Stomach (tissue), 9 donors: ENCODE measurements around the gene TSPAN17. TPM values are rescaled to one million over a fixed set of nuclear protein-coding genes. Genes with fewer than 3 reads are reported as not detected.

ENCODE experiments used
- DNase-seq, 2 donors: peaks; one replicate each; pipeline versions ENCODE4 v3.0.0 to v3.0.0-alpha.2; 2013 to 2019
- H3K27ac ChIP-seq, 5 donors: fragments of 200-600 bp in 4 of 5; sonication (generic) in 4 of 5; one replicate each; pipeline ENCODE4 v1.5.1; 2013 to 2019; ENCODE audit warnings: mild to moderate bottlenecking in 1 of 5, moderate library complexity in 1 of 5
- H3K27me3 ChIP-seq, 3 donors: fragments of 200-600 bp; sonication (generic); one replicate each; pipeline ENCODE4 v1.5.1; 2017 to 2019; ENCODE audit warnings: mixed run types in 1 of 3
- H3K36me3 ChIP-seq, 4 donors: fragments of 200-600 bp; sonication (generic); 1 replicate in 3 of 4; 2 replicates in 1 of 4; pipeline ENCODE4 v1.5.1; 2016 to 2019
- H3K4me1 ChIP-seq, 4 donors: fragments of 200-600 bp; sonication (generic); one replicate each; pipeline ENCODE4 v1.5.1; 2016 to 2019
- H3K4me3 ChIP-seq, 4 donors: fragments of 200-600 bp; sonication (generic) in 3 of 4; one replicate each; pipeline ENCODE4 v1.5.1; 2016 to 2019; ENCODE audit warnings: mild to moderate bottlenecking in 1 of 4
- H3K9me3 ChIP-seq, 4 donors: fragments of 200-600 bp; sonication (generic); one replicate each; pipeline ENCODE4 v1.5.1; 2016 to 2019
- EP300 ChIP-seq: sonication (generic); formaldehyde crosslinking; IDR thresholded peaks from one replicate; pipeline ENCODE4 v1.6.1; 2017; ENCODE audit warnings: antibody characterized with exemption
- POLR2A ChIP-seq, 4 donors: fragments of 450-650 bp; IDR thresholded peaks; one replicate each; pipeline ENCODE4 v1.6.1; 2016; ENCODE audit warnings: antibody characterized with exemption in 4 of 4, control low read depth in 2 of 4, mild to moderate bottlenecking in 1 of 4, moderate library complexity in 1 of 4
- POLR2AphosphoS5 ChIP-seq, 3 donors: sonication (generic); formaldehyde crosslinking; IDR thresholded peaks; one replicate each; pipeline ENCODE4 v1.6.1; 2016; ENCODE audit warnings: antibody characterized with exemption in 3 of 3
- WGBS, 5 donors: extraction: QIAGEN DNeasy Blood & Tissue Kit in 3 of 5; methylation state at CpG; one replicate each; pipeline versions ENCODE4 v1.1.5 to v1.1.7; 2013 to 2018; 5-methylcytosine and 5-hydroxymethylcytosine counted together
- intact Hi-C: fragments of 100-400 bp; cut with DNase I; formaldehyde crosslinking; loops from one replicate; pipeline ENCODE4 v1.15.1; 2023; ENCODE audit warnings: low total_unique reads
- polyA plus RNA-seq, 3 donors: library from polyadenylated mRNA; stranded (reverse); fragments of 200-250 nt; gene quantifications; one replicate each; pipeline ENCODE4 v1.2.3, GENCODE V29; 2013
- total RNA-seq, 5 donors: library from RNA; depleted of rRNA; stranded (reverse); fragments of >200 nt; gene quantifications; one replicate each; pipeline versions ENCODE4 v1.1.0 to v1.2.3, GENCODE V29; 2014 to 2016
- TF ChIP-seq, protein P1 (sequence below), 7 experiments: fragments of 450-650 bp in 4 of 7; fragments of 200-600 bp in 3 of 7; sonication (generic) in 3 of 7; IDR thresholded peaks; one replicate each; pipeline ENCODE4 v1.5.1; 2016 to 2019; ENCODE audit warnings: antibody characterized with exemption in 7 of 7, control low read depth in 2 of 7, mild to moderate bottlenecking in 1 of 7
- donor health status: healthy with polysubstance abuse.
- donor health status: Bipolar disorder and iron deficiency.
- donor health status: healthy.

The TSPAN17 gene
- total and polyA plus RNA-seq, 8 donors = 2.3 to 79.9 (median 21.7) TPM

DNA sequence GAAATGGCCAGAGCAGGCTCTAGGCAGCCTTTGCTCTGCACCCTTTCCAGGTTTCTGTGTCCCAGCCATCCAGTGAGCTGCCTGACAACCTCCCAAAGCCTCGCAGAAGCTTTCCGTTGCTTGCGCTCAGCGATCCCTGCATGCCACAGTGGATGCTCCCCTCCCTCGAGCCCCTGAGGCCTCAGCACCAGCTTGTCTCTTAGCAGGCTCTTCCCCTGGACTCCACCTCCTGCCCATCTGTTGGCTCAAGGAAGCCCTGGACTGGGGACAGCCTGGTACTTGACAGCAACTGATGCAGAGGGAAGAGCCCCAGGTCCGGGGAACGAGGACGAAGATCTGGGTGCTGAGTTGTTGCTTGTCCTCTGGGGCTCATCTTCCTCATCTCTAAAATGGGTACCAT, 23.2 kb downstream of the TSPAN17 start:
- H3K36me3 ChIP-seq = no peaks in the 10 kb centered on the region
- H3K9me3 ChIP-seq = no peaks in the 10 kb centered on the region
- H3K27me3 ChIP-seq = peaks cover 0 to 71% (median 26%) of the 10 kb centered on the region in 3 donors
- intact Hi-C loops = no loop called here
- 78 to 86% (median 80%) methylated on average over 4 to 8 of the region's 8 CpGs for WGBS, 5 donors
- DNase-seq = no peak
- no peak overlapping the region for H3K27ac ChIP-seq
- no peak overlapping the region for H3K4me3 ChIP-seq
- no peaks in the 10 kb centered on the region for H3K4me1 ChIP-seq
- no peak for TF ChIP-seq POLR2A (IDR thresholded peaks at IDR 0.05)
- TF ChIP-seq EP300 = no peak
- TF ChIP-seq, protein P1, sequence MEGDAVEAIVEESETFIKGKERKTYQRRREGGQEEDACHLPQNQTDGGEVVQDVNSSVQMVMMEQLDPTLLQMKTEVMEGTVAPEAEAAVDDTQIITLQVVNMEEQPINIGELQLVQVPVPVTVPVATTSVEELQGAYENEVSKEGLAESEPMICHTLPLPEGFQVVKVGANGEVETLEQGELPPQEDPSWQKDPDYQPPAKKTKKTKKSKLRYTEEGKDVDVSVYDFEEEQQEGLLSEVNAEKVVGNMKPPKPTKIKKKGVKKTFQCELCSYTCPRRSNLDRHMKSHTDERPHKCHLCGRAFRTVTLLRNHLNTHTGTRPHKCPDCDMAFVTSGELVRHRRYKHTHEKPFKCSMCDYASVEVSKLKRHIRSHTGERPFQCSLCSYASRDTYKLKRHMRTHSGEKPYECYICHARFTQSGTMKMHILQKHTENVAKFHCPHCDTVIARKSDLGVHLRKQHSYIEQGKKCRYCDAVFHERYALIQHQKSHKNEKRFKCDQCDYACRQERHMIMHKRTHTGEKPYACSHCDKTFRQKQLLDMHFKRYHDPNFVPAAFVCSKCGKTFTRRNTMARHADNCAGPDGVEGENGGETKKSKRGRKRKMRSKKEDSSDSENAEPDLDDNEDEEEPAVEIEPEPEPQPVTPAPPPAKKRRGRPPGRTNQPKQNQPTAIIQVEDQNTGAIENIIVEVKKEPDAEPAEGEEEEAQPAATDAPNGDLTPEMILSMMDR (IDR thresholded peaks at IDR 0.05) = no peak
- no peak for TF ChIP-seq POLR2AphosphoS5 (IDR thresholded peaks at IDR 0.05)

DNA sequence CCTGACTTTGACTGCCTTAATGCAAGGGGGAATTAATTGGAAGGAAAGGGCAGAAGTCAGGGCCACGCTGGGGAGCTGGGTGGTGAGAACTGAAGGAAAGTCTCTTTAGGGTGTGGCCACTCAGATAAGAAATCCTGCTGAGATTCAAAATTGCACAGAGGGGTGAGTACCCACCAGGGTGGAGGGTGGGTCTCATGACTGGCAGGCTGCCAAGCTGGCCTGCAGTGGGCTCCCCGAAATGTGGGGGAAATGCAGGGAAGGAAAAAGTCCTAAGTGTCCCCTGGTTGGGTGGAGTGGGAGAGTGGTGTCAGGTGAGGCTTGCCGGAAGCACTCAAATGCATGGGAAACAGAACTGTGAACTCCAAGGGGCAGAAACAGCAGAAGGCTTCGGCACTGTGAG, 24.1 kb downstream of the TSPAN17 start:
- TF ChIP-seq POLR2AphosphoS5 (IDR thresholded peaks at IDR 0.05) (no peak), POLR2A (IDR thresholded peaks at IDR 0.05) (no peak), EP300 (no peak)
- TF ChIP-seq, protein P1 (IDR thresholded peaks at IDR 0.05) = no peak
- no peaks in the 10 kb centered on the region for H3K9me3 ChIP-seq
- no peaks in the 10 kb centered on the region for H3K4me1 ChIP-seq
- 32 to 56% (median 49%) methylated on average over 4 of the region's 4 CpGs for WGBS, 5 donors
- intact Hi-C loops = no loop called here
- H3K4me3 ChIP-seq = no peak overlapping the region
- DNase-seq = no peak
- H3K36me3 ChIP-seq = no peaks in the 10 kb centered on the region
- H3K27me3 ChIP-seq = peaks cover 0 to 65% (median 26%) of the 10 kb centered on the region in 3 donors
- no peak overlapping the region for H3K27ac ChIP-seq

DNA sequence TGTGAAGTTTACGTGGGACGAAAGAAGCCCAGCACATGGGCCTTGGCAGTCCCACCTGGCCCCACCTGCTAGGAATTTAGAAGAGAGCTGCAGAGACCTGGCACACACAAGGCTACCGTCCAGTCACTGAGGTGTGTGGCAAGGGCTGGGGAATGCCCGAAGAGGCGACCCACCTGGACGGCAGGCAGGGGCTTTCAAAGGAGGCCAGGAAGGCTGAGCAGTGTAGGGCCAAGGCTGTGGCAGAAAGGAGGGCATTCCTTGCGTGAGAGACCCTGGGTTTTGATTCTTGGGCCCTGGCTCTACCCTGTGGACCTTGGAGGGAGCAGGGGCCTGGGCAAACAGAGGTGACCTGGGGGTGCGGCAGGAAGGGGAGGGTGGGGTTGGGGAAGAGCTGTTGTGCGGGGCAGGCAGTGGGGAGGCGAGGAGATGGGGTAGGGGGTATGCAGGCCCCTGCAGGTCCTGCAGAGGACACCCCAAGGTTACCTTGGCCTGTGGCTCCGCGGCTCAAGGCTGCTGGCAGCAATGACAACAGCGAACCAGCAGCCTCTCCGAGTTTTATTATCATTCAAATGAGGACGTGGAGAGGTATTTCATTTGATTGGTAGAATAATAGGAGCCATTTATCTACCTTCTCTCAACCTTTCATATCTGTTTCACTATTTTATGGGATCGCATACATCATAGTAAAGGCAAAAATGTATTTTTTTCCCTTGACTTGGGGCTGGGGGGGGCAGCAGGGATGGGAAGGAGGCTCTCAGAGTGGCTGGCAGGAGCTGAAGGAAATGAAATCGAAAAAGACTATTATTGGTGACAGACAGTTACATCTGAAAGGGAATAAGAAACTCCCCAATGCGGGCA, 24.8 kb downstream of the TSPAN17 start:
- 47 to 59% (median 55%) methylated on average over 16 to 18 of the region's 18 CpGs for WGBS, 5 donors
- TF ChIP-seq EP300 (no peak), POLR2AphosphoS5 (IDR thresholded peaks at IDR 0.05) (no peak), POLR2A (IDR thresholded peaks at IDR 0.05) (no peak)
- TF ChIP-seq, protein P1 (IDR thresholded peaks at IDR 0.05) = no peak

DNA sequence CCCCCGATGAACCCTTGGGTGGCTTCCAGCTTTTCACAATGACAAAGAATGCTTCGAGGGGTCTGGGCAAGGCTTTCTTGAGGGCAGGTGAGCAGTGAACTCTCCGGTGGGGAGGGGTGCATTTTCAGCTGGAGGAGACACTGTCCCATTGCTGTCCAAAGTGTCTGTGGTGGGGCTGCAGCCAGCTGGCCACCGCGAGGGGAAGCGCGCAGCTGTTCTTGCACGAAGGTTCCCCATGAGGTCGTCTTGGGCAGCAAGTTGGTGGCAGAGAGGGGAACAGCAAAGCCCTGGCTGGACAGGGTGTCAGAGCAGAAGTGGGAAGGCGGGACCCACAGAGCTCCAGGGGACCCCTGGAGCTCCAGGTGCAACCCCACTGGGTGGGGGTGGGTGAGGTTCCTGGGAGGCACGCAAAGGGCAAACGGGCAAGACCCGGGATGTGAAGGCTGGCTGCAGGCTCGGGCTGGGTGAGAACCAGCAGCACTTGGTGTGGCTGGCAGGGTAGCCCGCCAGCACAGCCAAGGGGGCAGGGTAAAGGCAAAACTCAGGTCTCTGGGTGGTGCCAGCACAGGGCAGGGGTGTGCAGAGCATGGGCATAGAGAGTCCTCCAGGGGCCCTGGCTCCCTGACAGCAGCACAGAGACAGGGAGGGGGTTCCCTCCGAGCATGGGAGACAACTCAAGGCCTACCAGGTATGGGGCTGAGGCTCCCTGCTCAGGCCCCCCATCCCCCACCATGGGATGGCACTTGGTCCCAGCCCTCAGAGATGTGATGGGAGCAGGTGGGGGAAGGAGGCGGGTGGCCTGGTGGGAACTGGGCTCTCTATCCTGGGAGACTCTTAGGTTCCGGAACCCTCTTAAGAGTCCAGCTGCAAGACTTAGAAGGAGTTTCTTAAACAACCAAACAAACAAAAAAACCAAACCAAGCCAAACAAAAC, 26.6 kb downstream of the TSPAN17 start:
- Histone ChIP-seq H3K27me3 (peaks cover 0 to 64% (median 27%) of the 10 kb centered on the region in 3 donors), H3K4me1 (no peaks in the 10 kb centered on the region), H3K4me3 (no peak overlapping the region), H3K9me3 (no peaks in the 10 kb centered on the region), H3K27ac (no peak overlapping the region), H3K36me3 (no peaks in the 10 kb centered on the region)
- TF ChIP-seq POLR2AphosphoS5 (IDR thresholded peaks at IDR 0.05) (no peak), EP300 (no peak), POLR2A (IDR thresholded peaks at IDR 0.05) (no peak)
- TF ChIP-seq, protein P1 (IDR thresholded peaks at IDR 0.05) = no peak
- DNase-seq = no peak
- intact Hi-C loops = no loop called here
- 79 to 85% (median 83%) methylated on average over 15 to 18 of the region's 18 CpGs for WGBS, 5 donors

More for the DNA sequence above, 24.8 kb downstream of the TSPAN17 start:
- no peaks in the 10 kb centered on the region for H3K4me1 ChIP-seq
- no peak for DNase-seq
- peaks cover 0 to 65% (median 26%) of the 10 kb centered on the region in 3 donors for H3K27me3 ChIP-seq
- no peak overlapping the region for H3K4me3 ChIP-seq
- H3K27ac ChIP-seq = no peak overlapping the region
- no peaks in the 10 kb centered on the region for H3K9me3 ChIP-seq
- intact Hi-C loops = no loop called here
- no peaks in the 10 kb centered on the region for H3K36me3 ChIP-seq
